HepG2 (cell line): ENCODE results near the gene HSPA1A. TPM values are rescaled to one million over a fixed set of nuclear protein-coding genes. Genes with fewer than 3 reads are reported as not detected.

ENCODE experiments used
- HNRNPUL1 ChIP-seq: fragments of 200-400 bp; formaldehyde crosslinking; IDR thresholded peaks from 2 replicates; pipeline ENCODE4 v1.6.1; 2017; ENCODE audit warnings: low read depth, mild to moderate bottlenecking, low read length, moderate library complexity
- MIER3 ChIP-seq: IDR thresholded peaks from 2 replicates; pipeline ENCODE4 v1.6.1; 2016; ENCODE audit warnings: missing compliant biosample characterization, borderline replicate concordance
- MXI1 ChIP-seq: IDR thresholded peaks from 3 replicates; pipeline ENCODE4 v1.6.1; 2012; ENCODE audit warnings: low read depth, low read length, inconsistent platforms, borderline replicate concordance
- MYNN ChIP-seq: sonication (generic); formaldehyde crosslinking; IDR thresholded peaks from 2 replicates; pipeline ENCODE4 v1.4.0; 2020; ENCODE audit warnings: mild to moderate bottlenecking, low read depth, missing genetic modification reagents
- SRSF4 ChIP-seq: fragments of 200-400 bp; formaldehyde crosslinking; IDR thresholded peaks from one replicate; pipeline ENCODE4 v1.6.1; 2018; ENCODE audit warnings: mild to moderate bottlenecking, low read depth, low read length, moderate library complexity; ENCODE audit not compliant: poor library complexity, severe bottlenecking
- SUZ12 ChIP-seq: fragments of 150-350 bp; IDR thresholded peaks from 2 replicates; pipeline ENCODE4 v1.6.1; 2014; ENCODE audit warnings: low read depth, low read length
- TAF1 ChIP-seq: sonication (generic); formaldehyde crosslinking; IDR thresholded peaks from 2 replicates; pipeline ENCODE4 v1.4.0; 2020; ENCODE audit warnings: missing genetic modification reagents
- TBP ChIP-seq: sonication (generic); formaldehyde crosslinking; IDR thresholded peaks from 2 replicates; pipeline ENCODE4 v1.5.0; 2020; ENCODE audit warnings: missing genetic modification reagents
- TBX3 ChIP-seq: fragments of 450-650 bp; IDR thresholded peaks from 2 replicates; pipeline ENCODE4 v1.6.1; 2017; ENCODE audit warnings: antibody characterized with exemption, mild to moderate bottlenecking, inconsistent platforms, borderline replicate concordance
- ZBTB1 ChIP-seq: sonication (generic); formaldehyde crosslinking; IDR thresholded peaks from 2 replicates; pipeline ENCODE4 v1.4.0; 2020; ENCODE audit warnings: missing genetic modification reagents, borderline replicate concordance
- ZNF274 ChIP-seq: sonication (generic); formaldehyde crosslinking; IDR thresholded peaks from 2 replicates; pipeline ENCODE4 v1.5.1; 2020; ENCODE audit warnings: mild to moderate bottlenecking, missing genetic modification reagents
- ZNF343 ChIP-seq: sonication (generic); formaldehyde crosslinking; IDR thresholded peaks from 2 replicates; pipeline ENCODE4 v1.4.0; 2020; ENCODE audit warnings: mild to moderate bottlenecking, missing genetic modification reagents
- ZNF674 ChIP-seq: sonication (generic); formaldehyde crosslinking; IDR thresholded peaks from 2 replicates; pipeline ENCODE4 v1.5.0; 2020; ENCODE audit warnings: low read depth, mild to moderate bottlenecking, missing genetic modification reagents
- polyA plus RNA-seq, 8 experiments: library from polyadenylated mRNA; depleted of rRNA in 3 of 8; stranded (reverse) in 7 of 8; unstranded in 1 of 8; fragments of >200 nt; fragmentation: Illumina TruSeq in 4 of 8; extraction: Trizol in 4 of 8; gene quantifications; 2 replicates each; pipeline versions ENCODE4 v1.2.1 to v1.2.3, GENCODE V29; 2011 to 2016; ENCODE audit warnings: low read depth in 4 of 8, missing spikeins in 1 of 8, mixed read lengths in 1 of 8; ENCODE audit not compliant: insufficient read depth in 1 of 8
- total RNA-seq, 5 experiments: library from RNA; depleted of rRNA; stranded (reverse); fragments of >200 nt; fragmentation: Illumina TruSeq; extraction: Trizol; gene quantifications; 2 replicates each; pipeline ENCODE4 v1.2.3, GENCODE V29; 2016; ENCODE audit warnings: low read depth in 1 of 5
- TF ChIP-seq, protein P1 (sequence below): sonication (generic); formaldehyde crosslinking; conservative IDR thresholded peaks from 2 replicates; pipeline ENCODE4 v1.4.0; 2020; ENCODE audit warnings: missing genetic modification reagents
- TF ChIP-seq, protein P2 (sequence below): sonication (generic); formaldehyde crosslinking; IDR thresholded peaks from 2 replicates; pipeline ENCODE4 v1.5.1; 2020; ENCODE audit warnings: missing genetic modification reagents, mild to moderate bottlenecking, borderline replicate concordance
- TF ChIP-seq, protein P3 (sequence below), 2 experiments: sonication (generic) in 1 of 2; formaldehyde crosslinking in 1 of 2; IDR thresholded peaks; 2 replicates each; pipeline versions ENCODE4 v1.4.0 to v1.6.1; 2016 to 2020; ENCODE audit warnings: borderline replicate concordance in 1 of 2, low read depth in 1 of 2, mild to moderate bottlenecking in 1 of 2, missing genetic modification reagents in 1 of 2
- TF ChIP-seq, protein P4 (sequence below): sonication (generic); formaldehyde crosslinking; IDR thresholded peaks from 2 replicates; pipeline ENCODE4 v1.4.0; 2020; ENCODE audit warnings: missing genetic modification reagents
- TF ChIP-seq, protein P5 (sequence below): sonication (generic); formaldehyde crosslinking; IDR thresholded peaks from 2 replicates; pipeline ENCODE4 v1.9.0; 2022; ENCODE audit warnings: low read depth, missing genetic modification reagents

Gene HSPA1A
- total and polyA plus RNA-seq, 2 of the 13 experiments (the other 11 are each of a cell fraction or from before 2014, with no cell fraction given): 44.5 to 85.0 TPM

DNA sequence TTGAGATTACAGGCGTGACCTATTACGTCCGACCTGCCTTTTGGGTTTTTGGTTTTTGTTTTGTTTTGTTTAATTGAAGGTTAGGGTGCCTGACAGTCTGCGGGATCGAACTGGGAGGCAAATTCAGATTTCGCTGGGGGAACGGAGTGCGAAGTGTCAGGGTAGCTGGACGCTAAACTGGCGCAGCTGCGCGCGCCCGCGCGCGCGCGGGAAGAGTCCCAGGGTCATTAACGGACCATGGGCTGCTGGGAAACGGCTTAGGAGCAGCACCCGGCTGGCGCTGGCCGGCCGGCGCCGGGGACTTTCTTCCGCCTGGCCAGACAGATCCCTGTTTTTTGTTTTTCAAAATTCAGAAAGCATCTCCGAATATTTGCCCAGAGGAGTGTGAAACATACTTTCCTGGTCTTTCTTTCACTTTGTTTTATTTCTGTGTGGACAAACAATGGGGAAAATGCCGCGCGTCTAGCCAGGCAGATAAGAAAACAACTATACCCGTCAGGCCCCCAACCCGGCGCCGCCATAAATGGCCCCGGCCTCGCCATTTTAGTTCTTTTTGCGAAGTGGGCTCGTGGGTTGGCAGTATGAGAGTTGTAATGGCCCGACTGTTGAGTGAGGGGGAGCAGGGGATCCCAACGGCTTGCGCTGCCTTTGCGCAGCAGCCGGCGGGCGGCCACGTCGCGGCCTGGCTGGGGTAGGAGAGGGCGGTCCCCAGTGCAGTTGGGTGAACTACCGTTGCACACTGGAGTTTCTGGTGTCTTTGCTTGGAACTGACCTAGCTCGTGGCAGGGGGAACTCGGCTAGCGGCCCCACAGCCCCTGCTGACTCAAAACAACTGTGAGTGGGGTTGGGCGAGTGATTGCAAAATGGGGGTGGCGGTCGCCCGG lies 19.3 kb downstream of the HSPA1A start (continued):
- TF ChIP-seq, protein P1, sequence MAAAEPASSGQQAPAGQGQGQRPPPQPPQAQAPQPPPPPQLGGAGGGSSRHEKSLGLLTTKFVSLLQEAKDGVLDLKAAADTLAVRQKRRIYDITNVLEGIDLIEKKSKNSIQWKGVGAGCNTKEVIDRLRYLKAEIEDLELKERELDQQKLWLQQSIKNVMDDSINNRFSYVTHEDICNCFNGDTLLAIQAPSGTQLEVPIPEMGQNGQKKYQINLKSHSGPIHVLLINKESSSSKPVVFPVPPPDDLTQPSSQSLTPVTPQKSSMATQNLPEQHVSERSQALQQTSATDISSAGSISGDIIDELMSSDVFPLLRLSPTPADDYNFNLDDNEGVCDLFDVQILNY (CRISPR knock-in tag): peak; percentile 54
- peak; percentile 97 for TF ChIP-seq TAF1 (CRISPR knock-in tag)
- TF ChIP-seq SUZ12: no peak; the same call in 1 of the 2 replicates
- TF ChIP-seq, protein P2, sequence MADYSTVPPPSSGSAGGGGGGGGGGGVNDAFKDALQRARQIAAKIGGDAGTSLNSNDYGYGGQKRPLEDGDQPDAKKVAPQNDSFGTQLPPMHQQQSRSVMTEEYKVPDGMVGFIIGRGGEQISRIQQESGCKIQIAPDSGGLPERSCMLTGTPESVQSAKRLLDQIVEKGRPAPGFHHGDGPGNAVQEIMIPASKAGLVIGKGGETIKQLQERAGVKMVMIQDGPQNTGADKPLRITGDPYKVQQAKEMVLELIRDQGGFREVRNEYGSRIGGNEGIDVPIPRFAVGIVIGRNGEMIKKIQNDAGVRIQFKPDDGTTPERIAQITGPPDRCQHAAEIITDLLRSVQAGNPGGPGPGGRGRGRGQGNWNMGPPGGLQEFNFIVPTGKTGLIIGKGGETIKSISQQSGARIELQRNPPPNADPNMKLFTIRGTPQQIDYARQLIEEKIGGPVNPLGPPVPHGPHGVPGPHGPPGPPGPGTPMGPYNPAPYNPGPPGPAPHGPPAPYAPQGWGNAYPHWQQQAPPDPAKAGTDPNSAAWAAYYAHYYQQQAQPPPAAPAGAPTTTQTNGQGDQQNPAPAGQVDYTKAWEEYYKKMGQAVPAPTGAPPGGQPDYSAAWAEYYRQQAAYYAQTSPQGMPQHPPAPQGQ (CRISPR knock-in tag): peak; percentile 76; the same call in 1 of the 2 replicates
- TF ChIP-seq MXI1: peak; percentile 42; the same call in 2 of the 3 replicates
- TF ChIP-seq TBP (CRISPR knock-in tag): no peak
- TF ChIP-seq ZBTB1 (CRISPR knock-in tag): peak; percentile 49; the same call in 1 of the 2 replicates
- TF ChIP-seq, protein P3, sequence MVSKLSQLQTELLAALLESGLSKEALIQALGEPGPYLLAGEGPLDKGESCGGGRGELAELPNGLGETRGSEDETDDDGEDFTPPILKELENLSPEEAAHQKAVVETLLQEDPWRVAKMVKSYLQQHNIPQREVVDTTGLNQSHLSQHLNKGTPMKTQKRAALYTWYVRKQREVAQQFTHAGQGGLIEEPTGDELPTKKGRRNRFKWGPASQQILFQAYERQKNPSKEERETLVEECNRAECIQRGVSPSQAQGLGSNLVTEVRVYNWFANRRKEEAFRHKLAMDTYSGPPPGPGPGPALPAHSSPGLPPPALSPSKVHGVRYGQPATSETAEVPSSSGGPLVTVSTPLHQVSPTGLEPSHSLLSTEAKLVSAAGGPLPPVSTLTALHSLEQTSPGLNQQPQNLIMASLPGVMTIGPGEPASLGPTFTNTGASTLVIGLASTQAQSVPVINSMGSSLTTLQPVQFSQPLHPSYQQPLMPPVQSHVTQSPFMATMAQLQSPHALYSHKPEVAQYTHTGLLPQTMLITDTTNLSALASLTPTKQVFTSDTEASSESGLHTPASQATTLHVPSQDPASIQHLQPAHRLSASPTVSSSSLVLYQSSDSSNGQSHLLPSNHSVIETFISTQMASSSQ (IDR thresholded peaks at IDR 0.05; ENCODE audit: low read depth): peak; percentile 21; the same call in 1 of the 2 replicates
- TF ChIP-seq, protein P3 (CRISPR knock-in tag; IDR thresholded peaks at IDR 0.05; ENCODE audit: borderline replicate concordance): peak; percentile 65; the same call in 1 of the 2 replicates
- TF ChIP-seq TBX3: 0 out of 2 replicates have a peak, but pooled peaks have one; percentile 34
- peak; percentile 75; the same call in 1 of the 2 replicates for TF ChIP-seq ZNF343 (CRISPR knock-in tag)
- peak; percentile 43 for TF ChIP-seq SRSF4
- TF ChIP-seq, protein P4, sequence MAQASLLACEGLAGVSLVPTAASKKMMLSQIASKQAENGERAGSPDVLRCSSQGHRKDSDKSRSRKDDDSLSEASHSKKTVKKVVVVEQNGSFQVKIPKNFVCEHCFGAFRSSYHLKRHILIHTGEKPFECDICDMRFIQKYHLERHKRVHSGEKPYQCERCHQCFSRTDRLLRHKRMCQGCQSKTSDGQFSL: peak; percentile 95
- TF ChIP-seq, protein P5, sequence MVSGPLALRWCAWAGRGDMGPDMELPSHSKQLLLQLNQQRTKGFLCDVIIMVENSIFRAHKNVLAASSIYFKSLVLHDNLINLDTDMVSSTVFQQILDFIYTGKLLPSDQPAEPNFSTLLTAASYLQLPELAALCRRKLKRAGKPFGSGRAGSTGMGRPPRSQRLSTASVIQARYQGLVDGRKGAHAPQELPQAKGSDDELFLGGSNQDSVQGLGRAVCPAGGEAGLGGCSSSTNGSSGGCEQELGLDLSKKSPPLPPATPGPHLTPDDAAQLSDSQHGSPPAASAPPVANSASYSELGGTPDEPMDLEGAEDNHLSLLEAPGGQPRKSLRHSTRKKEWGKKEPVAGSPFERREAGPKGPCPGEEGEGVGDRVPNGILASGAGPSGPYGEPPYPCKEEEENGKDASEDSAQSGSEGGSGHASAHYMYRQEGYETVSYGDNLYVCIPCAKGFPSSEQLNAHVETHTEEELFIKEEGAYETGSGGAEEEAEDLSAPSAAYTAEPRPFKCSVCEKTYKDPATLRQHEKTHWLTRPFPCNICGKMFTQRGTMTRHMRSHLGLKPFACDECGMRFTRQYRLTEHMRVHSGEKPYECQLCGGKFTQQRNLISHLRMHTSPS (CRISPR knock-in tag): no peak; the same call in 1 of the 2 replicates
- TF ChIP-seq HNRNPUL1: no peak
- no peak for TF ChIP-seq ZNF674 (CRISPR knock-in tag)
- no peak; the same call in 1 of the 2 replicates for TF ChIP-seq MYNN
- peak; percentile 79 for TF ChIP-seq ZNF274 (CRISPR knock-in tag)
- no peak; the same call in 1 of the 2 replicates for TF ChIP-seq MIER3 (CRISPR knock-in tag)
